Stimulated activated CD4-positive, alpha-beta T cell treated with anti-CD3 and anti-CD28 coated beads, Interleukin-15, amount 100 ng/mL, for 48 hours (primary cell): ENCODE measurements around the gene CRKL.
"Not testable (repeated sequence)": the region's sequence is repeated elsewhere in the genome, so short reads cannot be mapped to it uniquely, and the experiment has no call there.

Source experiments
- DNase-seq, 2 donors: peaks; one replicate each; pipeline ENCODE4 v3.0.0-alpha.2; 2020; ENCODE audit warnings: low read depth in 2 of 2

CRKL gene

DNA sequence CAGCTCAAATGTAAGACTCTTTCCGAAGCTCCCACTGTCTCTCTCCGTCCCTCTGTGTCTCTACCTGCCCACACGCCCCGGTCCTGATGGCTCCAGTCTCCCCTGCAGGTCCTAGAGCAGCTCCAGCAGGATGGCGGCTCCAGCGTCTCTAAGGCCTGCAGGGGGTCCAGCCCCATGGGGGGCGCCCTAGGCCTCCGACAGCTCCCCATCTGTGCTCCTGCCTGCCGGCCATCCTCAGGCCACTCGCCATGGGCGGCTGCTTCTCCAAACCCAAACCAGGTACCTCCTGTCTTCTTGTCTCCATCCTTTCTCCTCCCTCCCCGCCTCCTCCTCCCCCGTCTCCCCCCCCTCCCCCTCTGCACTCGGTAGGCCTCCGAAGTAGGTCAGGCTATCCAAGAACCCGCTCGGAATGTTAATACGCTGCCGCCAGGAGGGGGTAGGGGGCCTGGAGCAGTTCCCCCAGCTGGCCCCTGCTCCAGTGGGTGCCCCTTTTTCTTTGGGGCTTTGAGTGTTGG, 50.5 kb downstream of the CRKL start:
- DNase-seq: no peak

DNA sequence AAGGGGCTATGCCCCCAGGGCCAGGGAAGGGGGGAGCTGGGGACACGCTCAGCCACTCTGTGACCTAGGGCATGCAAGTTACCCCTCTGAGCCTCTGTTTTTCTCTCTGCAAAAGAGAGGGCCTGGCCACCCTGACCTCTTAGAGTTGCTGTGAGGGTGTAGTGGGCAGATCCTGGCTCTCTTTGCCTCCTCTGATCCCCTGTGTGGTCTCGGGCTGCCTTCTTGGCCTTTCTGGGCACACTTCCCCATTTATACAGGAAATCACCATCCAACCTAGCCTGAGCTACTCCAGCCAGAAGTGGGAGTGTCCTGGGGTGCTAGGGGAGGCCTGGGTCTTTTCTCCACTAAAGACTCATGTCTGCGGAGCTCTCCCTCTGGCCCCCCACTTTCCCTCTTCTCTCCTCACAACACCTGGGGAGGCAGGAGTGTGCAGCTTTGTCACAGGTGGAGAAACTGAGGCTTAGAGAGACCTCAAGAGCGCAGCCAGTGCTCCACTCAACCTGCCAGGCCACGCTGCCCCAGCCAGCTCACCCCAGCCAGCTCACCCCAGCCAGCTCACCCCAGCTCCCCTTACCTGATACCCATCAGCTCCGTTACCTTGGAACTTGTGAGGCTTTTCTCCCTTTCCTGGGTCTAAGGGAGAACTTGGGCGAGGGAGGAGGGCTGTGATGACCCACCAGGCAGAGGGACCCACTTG, 51.2 kb downstream of the CRKL start:
- no peak for DNase-seq

DNA sequence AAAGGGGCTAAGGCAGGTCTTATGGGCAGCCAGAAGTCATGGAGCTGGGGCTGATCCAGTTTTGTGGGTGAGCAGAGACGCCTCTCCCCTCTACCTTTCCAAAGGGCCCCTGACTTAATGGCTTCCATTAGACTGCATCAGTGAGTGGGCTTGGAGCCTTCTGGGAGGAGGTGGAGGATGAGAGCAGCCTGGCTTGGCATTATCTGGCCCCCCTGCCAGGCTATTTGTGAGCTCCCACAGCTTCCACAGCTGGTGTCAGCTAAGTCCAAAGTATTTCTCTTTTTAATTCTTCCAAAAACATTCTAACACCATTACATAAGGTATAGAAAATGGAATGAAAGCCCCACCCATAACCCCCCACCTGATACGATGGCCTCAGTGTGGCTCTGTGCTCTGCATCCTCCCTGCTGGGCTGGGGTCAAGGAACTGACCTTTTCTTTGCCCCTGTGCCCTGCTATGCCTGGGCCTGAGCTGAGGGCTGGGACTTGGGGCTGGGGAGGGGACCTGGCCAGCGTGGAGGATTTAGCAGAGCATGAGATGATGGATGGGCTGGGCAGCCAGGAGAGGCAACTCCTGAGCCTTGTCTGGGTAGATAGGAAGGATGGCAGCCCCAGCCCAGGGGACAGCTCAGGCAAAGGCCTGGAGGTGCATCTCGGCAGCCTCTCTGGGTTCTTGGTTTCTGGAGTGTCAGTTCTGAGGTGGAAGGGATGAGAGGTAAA, 53.9 kb downstream of the CRKL start:
- no peak for DNase-seq

DNA sequence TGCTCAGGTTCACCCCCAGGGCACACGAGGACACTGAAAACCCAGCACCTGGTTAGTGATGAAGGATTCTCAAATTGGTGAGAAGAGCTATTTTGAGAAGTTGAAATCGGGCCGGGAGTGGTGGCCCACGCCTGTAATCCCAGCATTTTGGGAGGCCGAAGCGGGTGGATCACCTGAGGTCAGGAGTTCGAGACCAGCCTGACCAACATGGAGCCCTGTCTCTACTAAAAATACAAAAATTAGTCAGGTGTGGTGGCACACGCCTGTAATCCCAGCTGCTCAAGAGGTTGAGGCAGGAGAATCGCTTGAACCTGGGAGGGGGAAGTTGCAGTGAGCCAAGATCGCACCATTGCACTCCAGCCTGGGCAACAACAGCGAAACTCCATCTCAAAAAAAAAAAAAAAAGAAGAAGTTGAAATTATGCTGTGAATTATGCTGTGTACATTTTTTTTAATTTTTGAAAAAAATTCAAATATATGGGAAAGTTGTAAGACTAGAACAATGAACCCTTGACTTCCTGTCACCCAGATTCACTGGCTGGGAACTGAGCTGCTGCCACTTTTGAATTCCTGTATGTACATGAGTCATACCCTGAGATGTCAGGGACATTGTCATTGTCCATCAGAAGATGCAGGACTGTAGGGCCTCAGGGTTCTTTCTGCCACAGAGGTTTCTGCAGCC, 54.9 kb downstream of the CRKL start:
- not testable (repeated sequence) for DNase-seq

DNA sequence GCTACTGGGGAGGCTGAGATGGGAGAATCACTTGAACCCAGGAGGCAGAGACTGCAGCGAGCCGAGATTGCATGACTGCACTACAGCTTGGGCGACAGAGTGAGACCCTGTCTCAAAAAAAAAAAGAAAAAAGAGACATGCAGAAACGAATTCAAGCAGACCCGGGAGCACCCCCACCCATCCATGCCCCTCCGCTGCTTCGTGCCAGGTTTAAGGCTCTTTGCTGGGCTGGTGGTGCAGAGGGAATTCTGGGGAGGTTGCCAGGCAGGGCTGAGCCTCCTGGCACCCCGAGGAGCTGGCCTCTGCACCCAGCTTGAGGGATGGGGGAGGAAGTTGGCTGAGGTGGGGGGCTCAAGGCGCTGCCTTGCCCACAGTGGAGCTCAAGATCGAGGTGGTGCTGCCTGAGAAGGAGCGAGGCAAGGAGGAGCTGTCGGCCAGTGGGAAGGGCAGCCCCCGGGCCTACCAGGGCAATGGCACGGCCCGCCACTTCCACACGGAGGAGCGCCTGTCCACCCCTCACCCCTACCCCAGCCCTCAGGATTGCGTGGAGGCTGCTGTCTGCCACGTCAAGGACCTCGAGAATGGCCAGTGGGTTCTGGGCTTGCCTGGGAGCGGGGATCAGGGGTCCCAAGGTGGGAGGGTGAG, 55.8 kb downstream of the CRKL start:
- DNase-seq: no peak

DNA sequence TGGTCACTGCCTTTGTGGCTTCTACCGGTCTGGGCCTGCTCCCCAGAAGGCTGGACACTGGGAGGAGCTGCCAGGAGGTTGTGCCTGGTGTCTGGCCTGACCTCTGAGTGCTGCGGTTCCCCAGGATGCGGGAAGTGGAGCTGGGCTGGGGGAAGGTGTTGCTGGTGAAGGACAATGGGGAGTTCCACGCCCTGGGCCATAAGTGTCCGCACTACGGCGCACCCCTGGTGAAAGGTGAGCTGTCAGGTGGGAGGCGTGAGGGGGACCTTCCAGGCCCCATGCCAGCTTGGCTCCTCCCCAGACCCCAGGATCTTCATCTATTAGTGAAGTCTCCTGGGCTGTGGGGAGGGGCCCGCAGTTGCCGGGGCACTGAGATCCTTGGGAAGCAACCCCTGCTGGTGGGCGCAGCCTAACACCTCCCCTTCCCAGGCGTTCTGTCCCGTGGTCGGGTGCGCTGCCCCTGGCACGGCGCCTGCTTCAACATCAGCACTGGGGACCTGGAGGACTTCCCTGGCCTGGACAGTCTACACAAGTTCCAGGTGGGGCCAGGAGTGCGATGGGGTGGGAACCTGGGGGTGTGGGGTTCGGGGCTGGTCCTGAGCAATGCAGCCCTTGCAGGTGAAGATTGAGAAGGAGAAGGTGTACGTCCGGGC, 56.6 kb downstream of the CRKL start:
- no peak for DNase-seq

DNA sequence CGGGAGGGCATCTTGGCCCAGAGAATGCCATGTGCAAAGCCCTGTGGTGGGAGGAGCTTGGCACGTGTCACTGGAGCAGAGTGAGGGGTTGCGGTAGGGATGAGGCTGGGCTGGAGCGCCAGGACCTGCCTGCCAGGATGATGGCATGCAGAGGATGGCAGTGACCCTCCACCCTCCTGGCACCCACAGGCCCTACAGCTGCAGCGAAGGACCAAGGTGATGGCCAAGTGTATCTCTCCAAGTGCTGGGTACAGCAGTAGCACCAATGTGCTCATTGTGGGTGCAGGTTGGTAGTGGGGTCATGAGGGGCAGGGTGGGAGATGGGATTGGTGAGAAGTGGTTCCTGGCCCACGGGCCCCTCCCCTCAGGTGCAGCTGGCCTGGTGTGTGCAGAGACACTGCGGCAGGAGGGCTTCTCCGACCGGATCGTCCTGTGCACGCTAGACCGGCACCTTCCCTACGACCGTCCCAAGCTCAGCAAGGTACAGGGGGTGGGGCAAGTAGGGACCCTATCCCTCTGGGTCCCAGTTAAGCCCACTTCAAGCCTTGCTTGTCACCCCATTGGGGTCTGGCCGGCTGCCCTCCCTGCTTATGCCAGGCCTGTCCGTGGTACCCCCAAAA, 57.2 kb downstream of the CRKL start:
- DNase-seq: no peak

DNA sequence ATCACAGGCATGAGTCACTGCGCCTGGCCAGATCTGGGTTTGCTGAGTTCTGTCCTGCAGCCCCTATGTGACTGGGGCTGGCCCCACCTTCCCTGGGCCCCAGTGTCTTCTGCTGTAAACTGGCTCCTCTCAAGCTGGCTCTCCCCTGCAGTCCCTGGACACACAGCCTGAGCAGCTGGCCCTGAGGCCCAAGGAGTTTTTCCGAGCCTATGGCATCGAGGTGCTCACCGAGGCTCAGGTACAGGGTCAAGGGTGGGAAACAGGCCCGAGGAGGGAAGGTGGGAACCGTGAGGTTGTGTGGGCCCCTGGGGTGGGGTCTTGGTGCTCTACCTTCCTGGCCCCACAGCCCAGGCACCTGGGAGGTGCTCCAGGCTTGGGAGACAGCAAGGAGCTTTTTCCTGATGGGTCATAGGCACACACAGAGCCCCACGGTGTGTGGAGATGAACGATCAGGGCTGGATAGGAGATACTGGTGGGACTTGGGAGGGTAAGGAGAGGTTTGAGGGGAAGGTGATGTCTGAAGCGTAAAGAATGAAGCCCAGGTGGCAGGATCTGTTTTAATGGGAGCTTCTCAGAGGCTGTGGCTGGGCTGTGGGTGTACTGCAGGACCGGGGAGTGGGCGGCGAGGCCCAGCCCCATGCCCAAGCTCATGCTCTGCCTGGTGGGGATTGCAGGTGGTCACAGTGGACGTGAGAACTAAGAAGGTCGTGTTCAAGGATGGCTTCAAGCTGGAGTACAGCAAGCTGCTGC, 58.5 kb downstream of the CRKL start:
- no peak for DNase-seq

DNA sequence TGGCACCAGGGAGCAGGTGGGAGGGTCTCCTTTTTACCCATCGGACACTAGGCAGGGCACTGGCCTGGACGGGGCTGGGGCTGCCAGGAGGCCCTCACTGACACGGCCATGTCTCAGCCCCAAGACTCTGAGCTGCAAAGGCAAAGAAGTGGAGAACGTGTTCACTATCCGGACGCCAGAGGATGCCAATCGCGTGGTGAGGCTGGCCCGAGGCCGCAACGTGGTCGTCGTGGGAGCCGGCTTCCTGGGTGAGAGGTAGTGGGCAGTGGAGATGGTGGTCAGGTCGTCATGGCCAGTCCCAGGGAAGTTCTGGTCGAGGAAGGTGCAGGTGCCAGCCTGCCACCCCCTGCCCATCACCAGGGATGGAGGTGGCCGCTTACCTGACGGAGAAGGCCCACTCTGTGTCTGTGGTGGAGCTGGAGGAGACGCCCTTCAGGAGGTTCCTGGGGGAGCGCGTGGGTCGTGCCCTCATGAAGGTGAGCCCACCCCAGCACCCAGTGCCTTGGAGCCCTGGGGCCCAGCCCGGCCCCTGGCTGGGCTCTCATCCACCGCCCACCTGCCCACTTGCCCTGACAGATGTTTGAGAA, 59.2 kb downstream of the CRKL start:
- no peak for DNase-seq

DNA sequence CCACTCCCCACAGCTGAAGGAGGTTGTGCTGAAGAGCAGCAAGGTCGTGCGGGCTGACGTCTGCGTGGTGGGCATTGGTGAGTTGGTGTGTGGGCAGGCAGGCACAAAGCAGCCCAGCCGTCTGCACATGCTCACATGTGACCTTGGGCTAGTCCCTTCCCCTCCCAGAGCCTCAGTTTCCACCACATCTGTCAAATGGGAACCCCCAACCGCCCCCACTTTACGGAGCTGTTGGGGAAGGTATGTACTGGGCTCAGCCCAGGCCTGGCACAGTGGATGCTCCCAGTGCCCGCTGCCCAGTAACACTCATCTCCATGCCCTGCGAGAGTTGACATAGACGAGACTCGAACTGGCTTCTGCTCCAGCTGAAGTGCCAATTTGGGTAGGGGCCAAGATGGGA, 59.8 kb downstream of the CRKL start:
- no peak for DNase-seq

DNA sequence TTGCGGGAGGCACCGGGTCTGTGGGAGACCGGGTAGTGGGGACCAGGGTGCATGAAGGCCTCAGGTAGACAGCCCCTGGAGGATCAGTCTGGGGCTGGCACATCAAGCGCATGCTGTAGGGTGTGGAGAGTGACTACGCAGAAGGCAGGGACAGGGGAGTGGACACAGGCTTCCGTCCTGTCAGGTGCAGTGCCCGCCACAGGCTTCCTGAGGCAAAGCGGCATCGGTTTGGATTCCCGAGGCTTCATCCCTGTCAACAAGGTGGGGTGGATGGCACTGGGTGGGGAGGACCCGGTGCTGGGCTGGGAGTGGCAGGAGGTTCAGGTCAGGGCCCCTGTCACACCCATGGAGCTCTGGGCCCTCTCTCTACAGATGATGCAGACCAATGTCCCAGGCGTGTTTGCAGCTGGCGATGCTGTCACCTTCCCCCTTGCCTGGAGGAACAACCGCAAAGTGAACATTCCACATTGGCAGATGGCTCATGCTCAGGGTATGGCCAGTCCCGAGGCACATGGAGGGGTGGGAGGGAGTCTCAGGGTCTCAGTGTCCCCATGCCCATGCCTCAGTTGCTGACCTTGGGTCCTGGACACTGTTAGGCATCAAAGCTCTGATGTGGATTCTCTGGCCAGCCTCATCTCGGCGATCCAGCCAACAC, 60.4 kb downstream of the CRKL start:
- no peak for DNase-seq

DNA sequence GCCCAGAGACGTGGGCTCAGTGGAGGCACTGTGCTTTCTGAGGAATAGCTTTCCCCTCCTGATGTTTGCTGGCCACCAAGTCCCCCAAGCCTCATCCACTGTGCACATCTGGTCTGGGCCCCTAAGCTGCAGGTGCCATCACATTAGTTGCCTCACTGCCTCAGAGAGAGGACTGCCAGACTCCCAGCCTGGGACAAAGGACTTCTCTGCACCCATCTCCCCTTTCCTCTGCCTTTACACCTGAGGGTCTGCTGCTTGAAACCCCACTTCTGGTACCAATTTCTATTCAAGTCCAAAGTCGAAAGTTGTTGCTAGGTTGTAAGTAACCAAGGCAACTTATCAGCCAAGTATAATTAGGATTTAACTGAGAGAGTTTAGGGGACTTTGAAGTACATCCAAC, 61.2 kb downstream of the CRKL start:
- DNase-seq: no peak

DNA sequence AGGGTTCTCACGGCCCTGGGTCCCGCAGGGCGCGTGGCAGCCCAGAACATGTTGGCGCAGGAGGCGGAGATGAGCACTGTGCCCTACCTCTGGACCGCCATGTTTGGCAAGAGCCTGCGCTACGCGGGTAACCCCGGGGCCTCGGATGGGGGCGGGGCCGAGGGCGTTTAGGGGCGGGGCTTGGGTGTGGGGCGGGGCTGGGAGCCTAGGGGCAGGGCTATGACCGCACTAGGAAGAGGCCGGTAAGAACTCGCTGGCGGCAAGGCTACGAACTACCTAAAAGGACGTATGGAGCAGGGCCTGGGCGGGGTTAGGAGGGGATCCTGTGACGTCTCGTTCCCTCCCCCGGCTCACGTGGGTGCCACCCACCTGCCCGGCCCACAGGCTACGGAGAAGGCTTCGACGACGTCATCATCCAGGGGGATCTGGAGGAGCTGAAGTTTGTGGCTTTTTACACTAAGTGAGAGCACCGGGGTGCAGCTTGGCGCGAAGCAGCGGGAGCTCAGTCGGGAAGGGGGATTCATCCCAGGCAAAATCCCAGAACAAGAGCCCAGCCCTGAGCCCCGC, 62.1 kb downstream of the CRKL start:
- DNase-seq: peak; percentile 66 to 75

DNA sequence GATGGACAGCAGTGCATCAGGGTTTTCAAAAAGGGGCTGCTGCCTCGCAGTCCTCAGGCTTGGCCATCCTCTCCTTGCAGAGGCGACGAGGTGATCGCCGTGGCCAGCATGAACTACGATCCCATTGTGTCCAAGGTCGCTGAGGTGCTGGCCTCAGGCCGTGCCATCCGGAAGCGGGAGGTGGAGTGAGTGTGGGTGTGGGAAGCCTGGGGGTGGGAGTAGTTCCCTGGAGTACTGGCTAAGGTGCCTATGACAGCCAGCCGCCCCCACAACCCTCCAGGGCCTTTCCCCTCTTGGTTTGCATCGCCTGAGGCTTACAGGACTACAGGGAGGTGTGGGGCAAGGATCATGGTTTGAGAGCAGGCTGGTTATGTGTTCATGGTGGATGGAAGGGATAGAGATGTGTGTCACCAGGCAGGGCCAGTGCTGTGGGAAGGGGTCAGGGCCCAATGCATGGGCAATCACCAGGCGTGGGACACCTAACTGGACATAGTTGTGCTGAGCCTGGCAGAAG, 62.8 kb downstream of the CRKL start:
- DNase-seq: no peak

DNA sequence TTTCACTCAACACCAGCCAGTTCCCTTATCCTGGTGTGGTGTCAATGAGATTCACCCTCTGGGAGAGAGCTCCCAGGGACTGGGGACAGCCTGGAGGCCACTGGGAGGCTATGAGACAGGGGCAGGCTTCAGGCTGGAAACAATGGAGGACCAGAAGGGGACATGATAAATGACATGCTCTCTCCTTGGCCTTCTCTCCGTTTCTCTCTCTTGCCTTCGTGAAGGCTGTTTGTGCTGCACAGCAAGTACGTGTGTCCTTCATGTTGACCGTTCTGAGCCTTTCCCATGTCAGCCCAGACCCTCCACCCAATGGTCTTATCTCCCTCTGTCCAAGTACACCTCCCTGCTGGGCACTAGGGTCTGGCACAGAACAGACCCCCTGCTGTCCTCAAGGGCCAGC, 63.3 kb downstream of the CRKL start:
- no peak for DNase-seq

DNA sequence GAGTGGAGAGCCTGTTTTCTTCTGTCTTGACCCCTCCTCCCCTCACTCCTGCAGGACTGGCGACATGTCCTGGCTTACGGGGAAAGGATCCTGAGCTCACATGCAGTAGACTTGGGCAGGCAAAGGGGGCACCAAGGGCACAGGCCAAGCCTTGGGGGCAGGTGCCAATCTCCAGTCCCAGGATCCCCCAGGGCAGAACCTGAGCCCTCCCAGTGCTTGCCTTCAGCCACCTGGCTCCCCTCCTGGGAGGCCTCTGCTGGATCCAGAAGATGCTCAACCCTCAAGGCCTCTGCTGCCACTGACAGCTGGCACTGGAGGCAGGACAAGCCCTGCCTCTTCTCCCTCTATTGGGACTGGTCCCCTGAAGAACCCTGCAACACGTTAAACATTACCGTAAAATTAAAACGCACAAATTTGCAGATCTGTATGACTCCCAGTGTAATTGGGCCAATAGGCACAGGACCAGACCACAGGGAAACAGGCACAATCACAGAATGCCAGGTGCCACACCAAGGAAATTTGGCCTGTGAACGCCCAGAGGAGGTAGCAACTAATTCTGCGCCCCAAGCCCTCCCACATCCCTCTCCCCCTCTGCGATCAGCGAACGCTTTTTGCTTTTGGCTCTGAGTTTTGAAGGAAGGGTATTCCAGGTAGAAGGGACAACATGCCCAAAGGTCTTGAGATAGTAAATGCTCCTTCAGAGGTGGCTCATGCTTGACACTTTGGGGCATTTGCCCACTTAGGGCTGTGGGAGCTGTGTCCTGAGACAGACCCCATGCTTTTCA, 63.9 kb downstream of the CRKL start:
- no peak for DNase-seq

DNA sequence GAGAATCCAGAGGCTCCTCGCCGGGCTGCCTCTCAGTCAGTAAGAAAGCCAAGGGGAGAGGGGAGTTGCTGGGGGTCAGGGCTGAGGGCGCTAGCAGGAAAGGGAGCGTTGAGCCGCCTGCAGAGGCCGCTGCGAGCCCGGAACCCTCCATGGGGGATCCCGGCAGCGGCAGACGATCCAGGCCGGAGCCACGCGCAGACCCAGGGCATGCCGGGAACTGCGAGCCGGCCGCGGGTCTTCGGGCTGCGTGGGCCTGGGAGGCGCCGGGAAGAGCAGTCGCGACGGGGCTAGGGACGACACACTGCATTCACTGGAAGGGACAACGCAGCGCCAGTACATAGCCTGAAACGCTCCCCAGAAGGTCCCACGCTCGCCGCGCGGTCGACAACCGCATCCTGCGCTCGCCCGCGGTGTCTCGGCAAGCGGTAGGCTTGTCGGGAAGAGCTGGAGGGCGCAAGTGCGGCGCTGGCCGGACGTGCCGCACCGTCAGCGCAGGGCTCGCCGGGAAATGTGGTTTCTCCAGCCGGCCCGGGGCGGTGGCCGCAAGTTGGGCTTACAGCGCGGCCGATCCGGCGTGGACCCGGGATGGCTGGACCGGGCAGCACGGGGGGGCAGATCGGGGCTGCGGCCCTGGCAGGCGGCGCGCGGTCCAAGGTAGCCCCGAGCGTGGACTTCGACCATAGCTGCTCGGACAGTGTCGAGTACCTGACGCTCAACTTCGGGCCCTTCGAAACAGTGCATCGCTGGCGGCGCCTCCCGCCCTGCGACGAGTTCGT, 64.8 kb downstream of the CRKL start, which contains the start of gene LZTR1:
Gene LZTR1, plus strand, starts transcription at position 511 of the 776 bp plus-strand sequence. Its CDS starts 75 bp downstream, at position 586.
- peak; percentile 45 to 62 for DNase-seq

DNA sequence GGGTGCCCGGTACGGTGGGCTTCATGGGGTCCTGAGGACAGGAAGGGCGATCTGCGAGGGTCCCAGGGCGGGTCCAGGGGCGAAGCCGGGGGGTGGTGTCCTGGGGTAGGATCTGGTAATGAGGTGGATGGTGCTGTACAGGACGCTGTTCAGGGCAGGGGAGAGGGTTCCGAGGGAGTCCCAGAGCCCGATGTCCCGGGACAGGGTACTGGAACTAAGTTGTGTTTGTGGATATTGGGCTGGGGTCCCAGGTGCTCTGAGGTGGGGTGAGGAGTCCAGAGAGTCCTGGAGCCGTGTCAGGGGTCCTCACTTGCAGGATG, 65.3 kb downstream of the CRKL start:
- no peak for DNase-seq
